ENCODE results near the gene SPANXN2.
"Not testable (repeated sequence)": the region's sequence is repeated elsewhere in the genome, so short reads cannot be mapped to it uniquely, and the experiment has no call there.

Gene SPANXN2, protein sequence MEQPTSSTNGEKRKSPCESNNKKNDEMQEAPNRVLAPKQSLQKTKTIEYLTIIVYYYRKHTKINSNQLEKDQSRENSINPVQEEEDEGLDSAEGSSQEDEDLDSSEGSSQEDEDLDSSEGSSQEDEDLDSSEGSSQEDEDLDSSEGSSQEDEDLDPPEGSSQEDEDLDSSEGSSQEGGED

DNA sequence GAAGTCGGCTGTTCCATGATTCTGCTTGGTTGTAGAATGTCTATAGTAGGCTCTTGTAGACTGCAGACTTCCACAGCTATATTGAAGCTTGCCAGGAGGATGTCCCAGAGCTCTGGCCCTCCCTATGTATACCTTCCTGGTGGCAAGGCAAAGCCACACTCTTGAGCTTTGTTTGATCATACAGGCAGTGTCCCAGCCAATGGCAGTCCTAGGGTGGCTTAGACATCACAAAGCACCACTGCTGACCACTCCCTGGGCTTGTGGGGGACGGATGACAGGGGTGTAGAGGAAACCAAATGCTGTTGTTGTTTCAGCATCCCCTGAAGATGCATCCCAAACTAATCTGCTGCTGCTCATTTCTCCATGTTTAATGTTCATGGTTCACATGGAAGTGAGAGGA lies at the start of gene SPANXN2:
TSS of gene SPANXN2 (minus strand) at position 101 of the 400 bp plus-strand sequence. CDS start at position 17, 84 bp downstream.
- H3K27ac ChIP-seq (ENCODE audit: low read length); H3K4me3 ChIP-seq (ENCODE audit: low read length); H3K4me1 ChIP-seq (ENCODE audit: insufficient read depth, low read length); H3K36me3 ChIP-seq (ENCODE audit: insufficient read depth, low read depth, low read length); H3K9ac ChIP-seq (ENCODE audit: low read depth, low read length); H3K9me3 ChIP-seq (ENCODE audit: insufficient read depth, low read depth, low read length); H3K27me3 ChIP-seq (ENCODE audit: insufficient read depth, low read length): not testable (repeated sequence)

GRCh38 chrX:143768976-143769375 lies 48.4 kb upstream of the SPANXN2 start:
- Histone ChIP-seq H3K4me1 (ENCODE audit: insufficient read depth, low read length) (no peaks in the 10 kb centered on the region), H3K27me3 (ENCODE audit: insufficient read depth, low read length) (no peaks in the 10 kb centered on the region), H3K9ac (ENCODE audit: low read depth, low read length) (no peak overlapping the region), H3K27ac (ENCODE audit: low read length) (no peak overlapping the region), H3K9me3 (ENCODE audit: insufficient read depth, low read depth, low read length) (no peaks in the 10 kb centered on the region), H3K36me3 (ENCODE audit: insufficient read depth, low read depth, low read length) (no peaks in the 10 kb centered on the region), H3K4me3 (ENCODE audit: low read length) (no peak overlapping the region)

DNA sequence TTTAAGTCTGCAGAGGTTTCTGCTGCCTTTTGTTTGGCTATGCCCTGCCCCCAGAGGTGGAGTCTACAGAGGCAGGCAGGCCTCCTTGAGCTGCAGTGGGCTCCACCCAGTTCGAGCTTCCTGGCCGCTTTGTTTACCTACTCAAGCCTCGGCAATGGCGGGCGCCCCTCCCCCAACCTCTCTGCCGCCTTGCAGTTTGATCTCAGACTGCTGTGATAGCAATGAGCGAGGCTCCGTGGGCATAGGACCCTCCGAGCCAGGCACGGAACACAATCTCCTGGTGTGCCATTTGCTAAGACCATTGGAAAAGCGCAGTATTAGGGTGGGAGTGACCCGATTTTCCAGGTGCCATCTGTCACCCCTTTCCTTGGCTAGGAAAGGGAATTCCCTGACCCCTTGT lies 47.2 kb upstream of the SPANXN2 start:
- not testable (repeated sequence) for H3K4me1 ChIP-seq (ENCODE audit: insufficient read depth, low read length); H3K4me3 ChIP-seq (ENCODE audit: low read length); H3K27ac ChIP-seq (ENCODE audit: low read length); H3K27me3 ChIP-seq (ENCODE audit: insufficient read depth, low read length); H3K9me3 ChIP-seq (ENCODE audit: insufficient read depth, low read depth, low read length); H3K36me3 ChIP-seq (ENCODE audit: insufficient read depth, low read depth, low read length); H3K9ac ChIP-seq (ENCODE audit: low read depth, low read length)

DNA sequence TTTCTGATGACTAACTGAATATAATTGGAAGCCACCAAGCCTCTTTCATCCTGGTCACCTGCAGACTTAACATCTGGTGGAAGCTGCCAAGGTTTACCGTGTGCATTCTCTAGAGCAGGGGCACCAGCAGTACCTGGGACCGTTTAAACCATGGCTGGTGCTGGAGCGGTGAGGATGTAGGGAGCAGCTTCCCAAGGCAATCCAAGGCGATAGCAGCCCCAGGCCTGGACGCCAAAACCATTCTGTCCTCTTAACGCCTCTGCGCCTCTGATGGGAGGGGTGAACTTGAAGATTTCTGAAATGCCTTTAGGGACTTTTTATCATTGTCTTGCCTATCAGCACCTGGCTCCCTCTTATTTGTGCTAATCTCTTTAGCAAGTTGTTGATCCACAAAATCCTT lies 37.3 kb upstream of the SPANXN2 start:
- no peaks in the 10 kb centered on the region for H3K9me3 ChIP-seq (ENCODE audit: insufficient read depth, low read depth, low read length)

DNA sequence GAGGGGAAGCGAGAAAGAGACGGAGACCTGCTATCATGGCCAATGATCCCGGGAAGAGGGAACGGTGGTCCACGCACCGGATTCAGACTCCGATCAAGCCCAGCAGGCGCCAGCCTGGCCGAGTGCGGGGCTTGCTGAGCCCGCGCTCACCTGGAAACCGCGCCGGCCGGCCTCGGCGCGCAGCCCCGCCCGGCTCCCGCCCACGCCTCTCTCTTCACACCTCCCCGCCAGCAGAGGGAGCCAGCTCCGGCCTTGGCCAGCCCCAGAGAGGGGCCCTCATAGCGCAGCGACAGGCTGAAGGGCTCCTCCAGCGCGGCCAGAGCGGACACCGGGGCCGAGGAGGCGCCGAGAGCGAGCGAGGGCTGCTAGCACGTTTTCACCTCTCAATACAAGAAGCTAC lies 36.8 kb upstream of the SPANXN2 start:
- Histone ChIP-seq H3K4me3 (ENCODE audit: low read length) (no peak overlapping the region), H3K27me3 (ENCODE audit: insufficient read depth, low read length) (no peaks in the 10 kb centered on the region; the same call in 1 of the 2 replicates), H3K27ac (ENCODE audit: low read length) (no peak overlapping the region), H3K9ac (ENCODE audit: low read depth, low read length) (no peak overlapping the region), H3K4me1 (ENCODE audit: insufficient read depth, low read length) (no peaks in the 10 kb centered on the region), H3K9me3 (ENCODE audit: insufficient read depth, low read depth, low read length) (no peaks in the 10 kb centered on the region), H3K36me3 (ENCODE audit: insufficient read depth, low read depth, low read length) (no peaks in the 10 kb centered on the region)

More for the DNA sequence above, 37.3 kb upstream of the SPANXN2 start:
- Histone ChIP-seq H3K27ac (ENCODE audit: low read length) (no peak overlapping the region), H3K36me3 (ENCODE audit: insufficient read depth, low read depth, low read length) (no peaks in the 10 kb centered on the region), H3K27me3 (ENCODE audit: insufficient read depth, low read length) (no peaks in the 10 kb centered on the region; the same call in 1 of the 2 replicates), H3K4me3 (ENCODE audit: low read length) (no peak overlapping the region; the same call in 1 of the 2 replicates), H3K9ac (ENCODE audit: low read depth, low read length) (no peak overlapping the region), H3K4me1 (ENCODE audit: insufficient read depth, low read length) (no peaks in the 10 kb centered on the region)

DNA sequence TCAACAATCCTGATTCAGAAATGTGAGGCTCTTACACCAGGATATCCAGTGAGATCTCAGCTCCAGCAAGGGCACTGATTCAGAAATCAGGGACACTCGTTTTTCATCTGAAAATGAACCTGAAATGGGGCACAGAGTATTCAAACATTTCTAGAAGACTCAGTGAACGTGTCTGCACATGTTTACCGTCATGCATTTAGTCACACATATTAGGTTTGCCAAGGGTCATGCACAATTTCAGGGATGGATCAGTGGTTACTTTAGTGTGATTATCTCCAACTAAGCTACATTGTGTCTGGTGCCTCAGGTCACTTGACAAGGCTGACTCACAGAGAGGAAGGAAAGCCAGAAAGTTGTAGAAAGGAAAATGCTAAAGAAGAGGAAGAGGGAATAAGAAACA lies 33.6 kb upstream of the SPANXN2 start:
- no peak overlapping the region for H3K9ac ChIP-seq (ENCODE audit: low read depth, low read length)
- no peak overlapping the region for H3K27ac ChIP-seq (ENCODE audit: low read length)
- H3K4me3 ChIP-seq (ENCODE audit: low read length) = no peak overlapping the region
- H3K4me1 ChIP-seq (ENCODE audit: insufficient read depth, low read length) = no peaks in the 10 kb centered on the region
- H3K36me3 ChIP-seq (ENCODE audit: insufficient read depth, low read depth, low read length) = no peaks in the 10 kb centered on the region
- H3K27me3 ChIP-seq (ENCODE audit: insufficient read depth, low read length) = no peaks in the 10 kb centered on the region; the same call in 1 of the 2 replicates
- no peaks in the 10 kb centered on the region for H3K9me3 ChIP-seq (ENCODE audit: insufficient read depth, low read depth, low read length)

- H3K9ac ChIP-seq (ENCODE audit: low read depth, low read length) = no peak overlapping the region
- no peaks in the 10 kb centered on the region for H3K36me3 ChIP-seq (ENCODE audit: insufficient read depth, low read depth, low read length)
- H3K4me1 ChIP-seq (ENCODE audit: insufficient read depth, low read length) = no peaks in the 10 kb centered on the region
- H3K27me3 ChIP-seq (ENCODE audit: insufficient read depth, low read length) = no peaks in the 10 kb centered on the region
- no peaks in the 10 kb centered on the region for H3K9me3 ChIP-seq (ENCODE audit: insufficient read depth, low read depth, low read length)
- no peak overlapping the region for H3K27ac ChIP-seq (ENCODE audit: low read length)
- no peak overlapping the region for H3K4me3 ChIP-seq (ENCODE audit: low read length)
These were observed 13.3 kb upstream of the SPANXN2 start for GRCh38 chrX:143733866-143734265.

DNA sequence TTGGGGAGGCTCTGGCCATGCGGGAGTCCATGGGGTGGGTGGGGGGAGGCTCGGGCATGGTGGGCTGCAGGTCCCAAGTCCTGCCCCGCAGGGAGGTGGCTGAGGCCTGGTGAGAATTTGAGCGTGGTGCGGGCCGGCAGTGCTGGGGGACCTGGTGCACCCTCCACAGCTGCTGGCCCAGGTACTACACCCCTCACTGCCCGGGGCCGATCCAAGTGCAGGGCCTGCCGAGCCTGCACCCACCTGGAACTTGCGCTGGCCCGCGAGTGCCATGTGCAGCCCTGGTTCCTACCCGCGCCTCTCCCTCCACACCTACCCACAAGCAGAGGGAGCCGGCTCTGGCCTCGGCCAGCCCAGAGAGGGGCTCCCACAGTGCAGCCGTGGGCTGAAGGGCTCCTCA lies 5.7 kb upstream of the SPANXN2 start:
- Histone ChIP-seq H3K4me3 (ENCODE audit: low read length) (no peak overlapping the region), H3K36me3 (ENCODE audit: insufficient read depth, low read depth, low read length) (no peaks in the 10 kb centered on the region), H3K27ac (ENCODE audit: low read length) (no peak overlapping the region), H3K27me3 (ENCODE audit: insufficient read depth, low read length) (no peaks in the 10 kb centered on the region), H3K9ac (ENCODE audit: low read depth, low read length) (no peak overlapping the region), H3K4me1 (ENCODE audit: insufficient read depth, low read length) (no peaks in the 10 kb centered on the region), H3K9me3 (ENCODE audit: insufficient read depth, low read depth, low read length) (no peaks in the 10 kb centered on the region)

DNA sequence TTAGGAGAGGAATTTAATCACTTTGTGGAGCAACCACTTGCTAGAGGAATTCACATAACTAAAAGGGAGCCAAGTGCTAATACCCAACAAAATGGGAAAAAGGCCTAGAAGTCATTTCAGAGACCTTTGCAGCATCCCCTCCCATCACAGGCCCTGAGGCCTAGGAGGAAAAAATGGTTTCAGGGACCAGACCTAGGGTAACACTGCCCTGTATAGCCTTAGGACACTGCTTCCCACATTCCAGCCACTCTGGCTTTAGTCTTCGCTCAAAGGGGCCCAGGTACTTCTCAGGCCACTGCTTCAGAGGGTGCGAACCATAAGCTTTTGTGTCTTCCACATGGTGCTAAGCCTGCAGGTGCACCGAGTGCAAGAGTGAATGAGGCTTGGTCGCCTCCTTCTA lies 19.1 kb downstream of the SPANXN2 start:
- Histone ChIP-seq H3K9me3 (ENCODE audit: insufficient read depth, low read depth, low read length) (peaks cover 21% of the 10 kb centered on the region), H3K36me3 (ENCODE audit: insufficient read depth, low read depth, low read length) (no peaks in the 10 kb centered on the region), H3K4me1 (ENCODE audit: insufficient read depth, low read length) (no peaks in the 10 kb centered on the region), H3K27me3 (ENCODE audit: insufficient read depth, low read length) (no peaks in the 10 kb centered on the region), H3K9ac (ENCODE audit: low read depth, low read length) (no peak overlapping the region), H3K27ac (ENCODE audit: low read length) (no peak overlapping the region), H3K4me3 (ENCODE audit: low read length) (no peak overlapping the region)

DNA sequence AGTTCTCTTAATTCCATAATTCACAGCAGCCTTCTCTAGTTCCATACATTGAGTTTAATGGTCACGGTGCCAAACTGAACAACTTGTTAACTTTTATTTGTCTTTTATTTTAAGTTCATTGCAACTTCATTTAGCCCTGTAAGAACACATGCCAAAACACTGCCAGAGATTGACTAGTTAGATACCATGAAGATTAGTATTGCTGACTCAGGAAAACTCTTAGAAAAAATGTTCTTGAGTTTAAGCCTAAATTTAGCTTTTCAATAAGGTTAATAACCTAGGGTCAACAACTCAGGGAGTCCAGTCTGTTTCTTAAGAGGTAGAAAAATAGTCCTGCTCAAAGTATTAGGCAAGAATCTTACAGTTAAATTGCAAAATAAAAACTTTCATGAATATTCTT lies 25.7 kb downstream of the SPANXN2 start:
- Histone ChIP-seq H3K9me3 (ENCODE audit: insufficient read depth, low read depth, low read length) (no peaks in the 10 kb centered on the region), H3K27me3 (ENCODE audit: insufficient read depth, low read length) (no peaks in the 10 kb centered on the region), H3K36me3 (ENCODE audit: insufficient read depth, low read depth, low read length) (no peaks in the 10 kb centered on the region), H3K4me3 (ENCODE audit: low read length) (no peak overlapping the region), H3K4me1 (ENCODE audit: insufficient read depth, low read length) (no peaks in the 10 kb centered on the region), H3K9ac (ENCODE audit: low read depth, low read length) (no peak overlapping the region), H3K27ac (ENCODE audit: low read length) (no peak overlapping the region)

DNA sequence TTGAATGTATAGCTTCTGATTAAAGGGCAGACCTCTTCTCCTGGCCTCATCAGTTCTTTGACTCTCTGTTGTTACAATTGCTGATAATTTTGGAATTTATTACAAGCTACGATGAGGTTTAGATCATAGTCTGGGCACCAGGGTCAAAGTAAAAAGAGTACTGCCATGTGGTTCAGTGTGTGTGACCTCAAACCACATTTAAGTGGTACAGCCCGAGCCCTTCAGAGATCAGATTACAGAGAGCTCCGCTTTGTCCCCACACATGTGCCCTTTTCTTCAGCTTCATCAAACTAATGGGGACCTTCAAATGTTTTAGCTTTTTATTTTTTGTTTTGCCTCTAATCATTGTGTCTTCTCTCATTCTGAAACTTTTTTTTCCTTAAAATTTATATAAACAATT lies 37.1 kb downstream of the SPANXN2 start:
- Histone ChIP-seq H3K4me1 (ENCODE audit: insufficient read depth, low read length) (no peaks in the 10 kb centered on the region), H3K9ac (ENCODE audit: low read depth, low read length) (no peak overlapping the region), H3K36me3 (ENCODE audit: insufficient read depth, low read depth, low read length) (no peaks in the 10 kb centered on the region), H3K27me3 (ENCODE audit: insufficient read depth, low read length) (no peaks in the 10 kb centered on the region), H3K27ac (ENCODE audit: low read length) (no peak overlapping the region), H3K4me3 (ENCODE audit: low read length) (no peak overlapping the region), H3K9me3 (ENCODE audit: insufficient read depth, low read depth, low read length) (no peaks in the 10 kb centered on the region)

- H3K9ac ChIP-seq (ENCODE audit: low read depth, low read length) = no peak overlapping the region
- H3K27me3 ChIP-seq (ENCODE audit: insufficient read depth, low read length) = no peaks in the 10 kb centered on the region
- no peak overlapping the region for H3K27ac ChIP-seq (ENCODE audit: low read length)
- H3K36me3 ChIP-seq (ENCODE audit: insufficient read depth, low read depth, low read length) = no peaks in the 10 kb centered on the region
- H3K4me1 ChIP-seq (ENCODE audit: insufficient read depth, low read length) = no peaks in the 10 kb centered on the region
- no peaks in the 10 kb centered on the region for H3K9me3 ChIP-seq (ENCODE audit: insufficient read depth, low read depth, low read length)
- no peak overlapping the region for H3K4me3 ChIP-seq (ENCODE audit: low read length)
These were observed 45.6 kb downstream of the SPANXN2 start for GRCh38 chrX:143674926-143675325.
